Activated T-cell treated with anti-CD3 and anti-CD28 coated beads for 24 hours (primary cell): ENCODE data around the gene MTURN.

Experiments used
- DNase-seq: peaks from one replicate; pipeline ENCODE4 v3.0.0-alpha.2; 2020; ENCODE audit warnings: low read depth

Gene MTURN

DNA sequence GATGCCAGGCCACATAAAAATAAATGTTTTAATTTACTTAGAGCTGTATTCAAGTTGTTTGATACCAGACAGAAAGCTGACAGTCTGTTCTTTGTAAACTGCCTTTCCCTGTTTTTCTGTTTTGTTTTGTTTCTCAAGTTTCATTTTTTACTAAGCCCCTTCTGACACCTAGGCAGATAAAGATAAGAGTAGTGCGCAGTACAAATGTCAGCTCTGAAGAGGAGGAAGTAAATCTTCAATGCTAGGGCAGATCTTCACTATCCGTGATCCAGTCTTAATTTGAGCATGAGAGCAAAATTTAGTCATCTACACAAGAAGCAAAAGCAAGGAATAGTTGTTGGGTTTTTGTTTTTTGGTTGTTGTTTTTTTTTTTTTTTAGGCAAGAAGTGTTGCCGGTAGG lies 27.3 kb downstream of the MTURN start:
- no peak for DNase-seq

DNA sequence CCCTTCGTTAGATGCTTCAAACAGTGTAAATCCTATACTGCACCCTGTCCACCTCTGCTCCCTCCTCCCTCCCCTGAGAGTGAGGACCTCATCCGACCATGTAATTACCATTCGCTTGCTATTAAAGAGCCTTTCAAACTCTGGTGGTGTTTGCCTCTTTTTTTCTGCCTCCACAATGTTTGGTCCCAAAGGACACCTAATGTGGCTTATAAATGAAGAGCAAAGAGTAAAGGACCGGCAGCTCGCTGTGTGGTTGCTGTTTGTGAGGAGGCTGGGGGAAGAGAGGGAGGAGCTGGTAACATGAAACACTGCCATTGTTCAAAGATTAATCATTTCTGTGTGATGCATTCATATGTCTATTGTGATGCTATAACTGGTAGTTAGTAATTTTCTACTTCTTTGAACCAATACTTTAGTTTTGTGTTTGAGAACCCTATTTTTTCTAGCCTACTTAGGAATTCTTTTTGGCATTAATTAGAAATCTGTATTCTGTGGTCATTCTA lies 27.9 kb downstream of the MTURN start:
- DNase-seq: no peak

DNA sequence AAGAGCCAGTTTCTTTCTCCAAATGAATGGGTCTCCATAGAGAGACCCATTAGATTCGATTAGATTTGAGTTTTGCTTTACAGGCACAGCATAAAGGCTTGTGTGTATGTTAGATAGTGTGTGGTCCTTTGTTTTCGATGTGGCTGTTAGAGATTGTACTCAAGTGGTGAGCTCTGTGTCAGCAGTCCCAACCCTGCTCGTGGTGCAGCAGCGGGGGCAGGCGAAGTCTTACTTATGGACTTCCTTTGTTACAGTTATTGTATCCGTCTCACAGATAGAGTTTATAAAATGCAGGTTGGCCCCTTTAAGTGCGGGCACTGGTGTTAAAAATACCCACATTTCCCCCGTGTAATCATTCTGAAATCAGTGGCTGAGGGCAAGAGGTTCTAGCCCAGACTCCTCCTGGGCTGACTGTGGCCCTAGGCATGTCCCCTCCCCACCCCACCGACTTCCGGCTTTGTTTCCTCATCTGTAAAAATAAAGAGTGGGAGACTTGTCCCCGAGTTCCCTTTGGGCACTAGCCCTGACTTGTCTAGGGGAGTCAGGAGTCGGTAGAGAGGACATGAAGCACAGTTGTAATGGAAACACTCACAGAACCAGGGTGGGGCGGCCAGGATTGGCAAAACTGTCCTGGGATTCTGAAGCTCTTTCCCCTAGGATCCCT lies 28.6 kb downstream of the MTURN start:
- no peak for DNase-seq

DNA sequence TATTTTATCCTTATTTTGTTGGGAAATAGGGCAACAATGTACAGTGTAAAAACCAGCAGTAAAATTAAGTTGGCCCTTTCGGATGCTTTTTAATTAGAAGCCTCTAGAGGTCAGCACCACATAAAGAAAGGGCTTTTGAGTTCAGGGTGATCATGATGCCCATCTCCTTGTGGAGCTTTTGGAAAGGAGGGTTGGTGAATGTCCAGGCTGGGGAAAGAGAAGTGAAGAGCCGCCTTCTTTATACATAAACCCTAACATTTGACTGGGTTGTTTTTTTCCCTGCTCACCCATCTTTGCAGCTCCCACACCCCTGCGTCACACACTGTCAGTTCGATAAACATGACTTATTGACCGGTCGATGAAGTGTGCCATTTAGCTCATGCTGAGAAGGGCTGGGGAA lies 29.8 kb downstream of the MTURN start:
- DNase-seq: no peak

DNA sequence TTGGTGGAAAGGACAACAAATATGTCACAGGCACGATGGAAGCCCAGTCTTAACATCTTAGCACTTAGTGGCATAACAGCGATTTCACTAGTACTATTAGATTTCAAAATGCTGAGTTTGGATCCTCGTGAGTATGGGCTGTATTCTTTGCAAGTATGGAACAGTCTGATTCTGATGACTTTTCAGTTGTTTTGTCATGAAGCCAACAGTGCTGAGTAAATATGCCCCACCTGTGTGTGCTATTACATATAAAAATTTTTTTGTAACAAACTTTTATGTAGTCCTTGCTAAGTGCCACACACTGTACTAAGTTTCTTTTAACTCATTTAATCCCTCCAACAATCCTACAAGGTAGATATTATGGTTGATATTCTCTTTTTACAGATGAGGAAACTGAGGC lies 30.8 kb downstream of the MTURN start:
- no peak for DNase-seq

DNA sequence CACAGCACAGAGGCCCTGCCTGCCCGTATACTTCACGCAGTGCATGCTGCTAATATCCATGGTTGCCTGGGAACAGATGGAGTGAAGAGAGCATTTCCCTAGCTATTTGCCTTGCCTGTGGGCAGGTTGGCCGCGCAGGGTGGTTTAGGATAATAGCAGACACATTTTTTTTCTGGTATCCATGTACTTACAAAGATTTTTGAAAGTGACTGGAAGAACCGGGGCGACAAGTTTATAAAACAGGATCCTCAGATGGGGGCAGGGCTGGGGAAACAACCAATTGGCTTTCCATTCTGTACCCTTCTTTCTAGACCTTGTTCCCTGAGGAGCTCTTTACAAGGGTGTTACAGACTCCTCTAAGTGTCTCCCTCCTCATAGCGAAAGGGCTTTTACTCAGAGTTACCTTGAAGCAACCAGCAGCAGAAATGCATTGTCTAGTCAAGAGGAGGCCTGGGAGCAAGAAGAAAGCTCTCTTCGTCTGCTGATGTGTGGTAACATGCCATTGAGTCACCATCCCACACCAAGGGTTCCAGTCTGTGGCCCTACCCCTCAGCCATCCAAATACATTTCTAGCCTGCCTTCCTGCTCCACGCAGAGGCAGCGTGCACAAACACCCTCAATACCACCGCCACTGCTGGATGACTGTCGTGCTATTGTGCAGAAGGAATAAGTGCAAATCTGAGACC lies 31.5 kb downstream of the MTURN start:
- DNase-seq: no peak

DNA sequence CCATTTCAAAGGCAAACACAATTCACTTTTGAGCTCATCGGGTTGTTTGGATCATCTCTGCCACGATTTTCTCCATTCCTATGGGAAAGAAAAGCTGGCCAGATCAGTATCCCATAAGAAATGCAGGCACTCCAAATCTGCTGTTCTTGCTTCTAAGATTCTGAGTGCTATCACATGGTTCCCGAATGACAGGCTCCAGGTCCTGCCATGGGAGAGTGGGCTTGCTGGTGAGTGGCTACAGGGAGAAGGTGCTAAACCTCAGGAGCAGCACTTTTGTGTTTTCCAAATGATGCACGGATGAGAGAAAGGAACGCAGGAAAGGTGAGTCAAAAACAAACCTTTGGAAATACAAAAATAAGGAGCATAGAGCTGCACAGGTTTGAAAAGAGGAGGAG lies 32.1 kb downstream of the MTURN start:
- DNase-seq: no peak

DNA sequence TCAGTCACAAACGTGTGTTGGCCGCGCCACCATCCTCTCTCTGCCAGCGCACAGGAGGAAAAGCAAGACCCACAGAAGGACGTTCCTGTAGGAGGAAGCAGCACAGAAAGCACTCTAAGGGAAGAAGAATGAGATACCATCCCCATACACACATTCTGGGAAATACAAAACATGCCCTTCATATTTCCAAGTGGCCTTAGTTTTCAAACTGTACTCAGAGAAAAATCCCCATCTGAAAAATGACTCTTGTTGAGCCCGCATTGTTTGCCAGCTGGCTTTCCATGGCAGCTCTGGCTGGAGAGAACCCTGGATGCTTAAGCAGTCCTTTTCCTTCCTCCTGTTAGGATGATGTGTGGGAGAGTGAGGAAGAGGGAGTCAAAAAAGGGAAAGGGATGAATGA lies 33.1 kb downstream of the MTURN start:
- DNase-seq: no peak

DNA sequence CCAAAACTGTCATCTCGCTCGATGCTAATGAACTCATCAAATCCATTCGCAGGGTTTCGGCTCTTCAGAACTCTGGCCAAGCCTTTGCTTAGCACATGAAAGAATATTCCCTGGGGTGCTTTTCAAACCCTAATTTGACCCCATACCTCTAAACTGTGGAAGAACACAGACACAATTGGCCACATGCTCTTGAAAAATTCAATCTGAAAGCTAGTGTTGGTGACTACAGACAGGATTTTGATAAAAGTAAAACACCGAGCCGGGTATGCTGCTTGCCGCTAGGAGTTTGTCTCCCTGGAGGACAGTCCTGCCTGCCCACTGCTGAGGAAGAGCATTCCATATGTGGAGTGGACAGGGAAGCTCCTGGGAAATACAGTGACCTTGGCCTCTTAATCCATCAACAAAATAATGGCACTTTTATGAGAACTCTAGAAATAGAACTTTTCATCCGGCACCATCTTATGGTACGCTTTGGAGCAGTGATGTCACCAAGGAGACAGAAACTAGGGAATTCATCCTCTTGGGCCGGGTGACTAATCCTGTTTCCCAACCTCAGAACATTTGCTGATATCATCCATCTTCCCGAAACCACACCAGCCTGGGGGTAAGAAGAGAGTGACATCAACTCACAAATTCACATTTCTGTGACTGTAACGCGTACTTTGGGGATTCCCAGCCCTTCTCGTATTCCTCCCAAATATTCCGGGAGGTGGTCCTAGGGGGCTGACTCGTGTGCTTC lies 34.2 kb downstream of the MTURN start:
- DNase-seq: no peak

DNA sequence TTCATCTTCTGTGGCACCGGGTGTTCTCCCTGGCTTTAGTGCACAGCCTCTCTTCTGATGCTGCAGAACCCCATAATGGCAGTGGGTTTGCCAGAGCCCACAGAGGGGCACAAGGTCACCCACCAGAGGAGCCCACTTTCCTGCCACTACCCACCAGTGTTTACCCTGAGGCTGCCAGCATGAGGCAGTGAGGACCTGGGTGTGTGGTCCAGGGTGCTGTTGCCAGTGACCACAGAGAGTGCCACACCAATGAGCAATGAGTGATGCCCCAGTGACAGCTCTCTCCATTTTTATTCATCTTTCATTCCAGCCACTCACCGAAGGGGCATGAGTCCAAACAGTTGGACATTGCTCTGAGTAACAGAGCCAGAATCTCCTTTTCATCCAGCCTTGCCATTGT lies 34.8 kb downstream of the MTURN start:
- DNase-seq: no peak

DNA sequence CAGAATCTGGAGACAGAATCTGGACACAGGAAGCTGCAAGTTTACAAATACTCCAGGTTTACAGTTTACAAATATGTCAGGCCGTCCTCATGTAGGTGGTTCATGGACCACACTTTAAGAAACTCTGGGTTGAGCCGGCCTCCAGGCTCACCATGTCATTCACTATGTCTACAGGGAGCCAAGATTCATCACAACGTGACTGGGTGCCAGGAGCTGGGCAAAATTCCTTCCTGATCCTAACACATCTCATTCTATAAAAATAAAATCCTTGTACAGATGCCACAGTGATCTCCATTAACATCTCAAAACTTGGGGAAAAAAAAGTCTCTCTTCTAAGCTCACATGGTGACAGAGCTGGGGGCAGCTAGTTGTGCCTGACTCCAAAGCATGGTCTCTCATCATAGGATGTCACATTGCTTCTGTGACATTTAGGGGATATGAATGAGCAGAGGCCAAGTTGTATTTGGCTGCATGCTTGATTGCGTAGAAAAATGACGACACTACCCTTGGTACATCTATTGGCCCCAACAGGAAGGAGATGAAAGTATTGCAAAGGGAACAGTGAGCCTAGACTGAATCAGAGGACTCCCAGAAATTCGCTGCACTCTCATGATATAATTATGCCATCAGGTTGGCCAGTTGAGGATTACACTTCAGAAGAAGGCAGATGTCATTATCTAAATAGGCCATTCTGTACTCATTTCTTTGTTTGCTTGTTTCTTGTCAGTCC lies 35.9 kb downstream of the MTURN start:
- DNase-seq: no peak

DNA sequence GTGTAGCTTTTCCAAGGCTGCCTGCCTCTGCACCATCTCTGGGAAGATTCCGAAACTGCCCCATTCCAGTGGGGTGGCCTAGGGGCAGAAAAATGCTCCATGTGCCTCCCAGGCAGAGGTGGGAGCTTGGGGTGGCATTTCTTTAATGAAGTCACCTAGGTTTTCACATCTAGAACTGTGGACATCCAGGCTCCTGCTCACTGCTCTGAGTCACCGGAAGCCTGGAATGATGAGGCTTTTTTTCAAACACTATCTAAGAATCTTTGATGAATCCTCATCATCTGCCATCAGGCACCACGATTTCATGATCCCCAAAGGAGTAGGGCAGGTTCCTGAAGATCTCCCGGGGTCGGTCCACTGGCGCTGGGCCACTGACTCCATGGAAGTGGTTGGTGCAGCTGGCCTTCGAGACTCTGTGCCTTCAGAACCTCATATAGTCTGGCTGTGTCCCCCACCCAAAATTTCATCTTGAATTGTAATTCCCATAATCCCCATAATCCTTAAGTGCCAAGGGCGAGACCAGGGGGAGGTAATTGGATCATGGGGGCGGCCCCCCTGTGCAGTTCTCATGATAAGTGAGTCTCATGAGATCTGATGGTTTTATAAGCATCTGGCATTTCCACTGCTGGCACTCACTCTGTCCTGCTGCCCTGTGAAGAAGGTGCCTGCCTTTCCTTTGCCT lies 37.1 kb downstream of the MTURN start:
- no peak for DNase-seq

DNA sequence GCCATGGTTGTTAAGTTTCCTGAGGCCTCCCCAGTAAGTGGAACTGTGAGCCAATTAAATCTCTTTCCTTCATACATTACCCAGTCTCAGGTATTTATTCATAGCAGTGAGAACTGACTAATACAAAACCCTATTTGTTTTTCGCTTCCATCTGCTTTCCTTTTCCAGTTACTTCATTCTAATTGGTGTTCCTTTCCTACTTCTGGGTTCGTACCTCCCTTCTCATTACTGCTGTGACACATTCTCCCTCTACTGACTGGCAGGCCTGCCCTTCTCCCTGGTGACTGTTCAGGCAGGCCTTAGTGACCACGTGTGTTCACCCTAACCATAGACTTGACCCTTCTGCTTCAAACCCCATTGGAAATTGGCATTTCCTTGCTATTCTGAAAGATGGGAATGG lies 37.7 kb downstream of the MTURN start:
- DNase-seq: no peak

DNA sequence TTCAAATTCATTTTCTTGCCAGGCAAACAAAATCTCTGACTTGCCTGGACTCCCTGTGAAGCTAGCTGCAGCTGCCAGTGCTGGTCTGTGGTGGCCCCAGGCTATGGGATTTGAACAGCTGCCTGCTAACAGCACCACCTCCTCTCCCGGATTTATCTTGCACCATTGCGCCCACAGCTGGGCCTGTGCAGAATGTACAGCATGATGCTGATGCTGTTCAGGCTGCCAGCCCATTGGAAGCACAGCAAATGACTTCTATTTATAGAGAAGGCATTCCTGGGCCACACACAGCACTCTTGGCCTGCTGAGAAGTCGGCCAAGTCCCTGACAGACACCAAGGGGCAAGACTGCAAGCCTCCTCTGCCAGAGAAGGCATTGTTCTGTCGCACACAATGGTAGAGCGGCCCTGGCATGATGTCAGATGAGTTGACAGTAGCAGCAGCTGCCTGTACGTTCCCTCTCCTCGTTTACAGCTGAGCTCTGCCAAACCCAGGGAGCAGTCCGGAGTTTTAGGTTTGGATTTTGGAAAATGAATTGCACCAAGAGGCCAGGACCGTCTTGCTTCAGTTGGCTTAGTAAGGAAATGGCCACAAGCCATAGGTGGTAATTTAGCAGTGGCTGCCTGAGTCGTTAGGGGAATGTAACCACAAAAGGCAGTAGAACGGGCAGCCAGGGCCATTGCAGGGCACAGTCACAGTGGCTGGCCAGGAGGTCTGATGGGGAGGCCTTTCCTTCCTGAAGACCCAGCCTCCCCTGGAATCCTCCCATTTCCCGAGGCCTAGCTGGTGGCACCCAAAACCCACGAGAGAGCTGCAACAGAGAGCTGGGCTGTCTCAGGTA lies 38.5 kb downstream of the MTURN start:
- no peak for DNase-seq

DNA sequence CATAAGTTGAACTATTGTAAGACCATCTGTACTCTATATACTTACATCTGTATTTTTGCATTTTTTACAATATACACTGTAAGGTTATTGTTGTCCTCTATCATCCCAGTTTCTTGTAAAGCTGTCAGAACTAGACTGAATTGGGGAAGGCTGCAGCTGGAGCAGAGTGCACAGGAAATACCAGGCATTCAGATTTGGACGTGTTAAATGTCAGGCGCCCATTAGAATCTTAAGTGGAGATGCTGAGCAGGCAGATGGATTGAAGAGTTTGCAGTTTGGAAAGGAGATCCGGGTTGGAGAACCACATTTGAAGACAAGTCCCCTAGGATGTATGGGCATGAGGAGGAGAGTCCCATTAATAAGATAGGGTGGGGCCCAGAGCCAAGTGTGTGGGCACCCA lies 40.4 kb downstream of the MTURN start:
- DNase-seq: no peak

DNA sequence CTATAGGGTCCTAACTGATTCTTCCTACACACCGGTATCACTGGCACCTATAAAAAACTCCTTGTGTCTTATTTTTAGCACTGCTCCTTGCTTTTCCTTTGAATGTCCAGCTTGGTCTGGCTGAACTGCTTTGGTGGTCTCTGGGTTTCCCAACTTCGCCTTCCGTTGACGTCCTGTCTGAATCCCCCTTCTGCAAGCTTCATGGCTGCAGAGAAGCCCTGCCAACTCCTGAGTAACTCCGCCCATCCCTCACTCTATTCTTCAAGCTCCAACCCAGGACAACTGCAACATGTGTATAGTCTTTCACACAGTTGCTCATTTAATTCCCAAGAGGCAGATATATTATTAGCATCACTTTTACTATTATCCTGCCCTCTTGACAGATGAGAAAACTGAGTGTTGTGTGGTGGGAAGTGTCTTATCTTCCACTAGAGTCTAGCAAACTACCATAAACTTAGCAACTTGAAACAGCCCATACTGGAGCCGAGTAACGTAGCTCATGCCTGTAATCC lies 40.9 kb downstream of the MTURN start:
- DNase-seq: no peak

DNA sequence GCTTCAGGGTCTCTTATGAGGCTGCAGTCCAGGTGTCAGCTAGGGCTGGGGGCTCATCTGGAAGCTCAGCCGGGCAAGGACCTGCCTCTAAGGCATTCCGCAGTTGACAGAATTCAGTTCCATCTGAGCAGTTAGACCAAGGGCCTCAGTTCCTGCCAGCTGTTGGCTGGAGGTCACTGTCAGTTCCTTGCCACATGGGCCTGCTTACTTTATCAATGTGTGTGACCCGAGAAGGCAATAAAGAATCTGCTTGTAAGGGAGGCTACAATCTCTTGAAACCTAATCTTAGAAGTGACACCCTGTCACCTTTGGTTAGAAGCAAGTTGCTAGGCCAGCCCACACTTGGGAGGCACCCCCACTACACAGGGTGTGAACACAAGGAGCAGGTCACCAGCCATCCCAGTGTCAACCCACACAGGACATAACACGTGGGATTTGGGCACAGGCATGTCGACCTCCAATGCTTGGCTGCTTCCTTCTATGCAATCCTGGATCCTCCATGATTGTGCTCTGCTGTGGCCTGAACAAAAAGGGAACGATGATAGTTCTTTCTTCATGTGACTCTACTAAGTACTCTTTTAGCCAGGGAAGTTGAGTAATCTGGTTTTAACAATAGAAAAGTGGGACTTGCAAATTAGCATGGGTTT lies 41.8 kb downstream of the MTURN start:
- no peak for DNase-seq

DNA sequence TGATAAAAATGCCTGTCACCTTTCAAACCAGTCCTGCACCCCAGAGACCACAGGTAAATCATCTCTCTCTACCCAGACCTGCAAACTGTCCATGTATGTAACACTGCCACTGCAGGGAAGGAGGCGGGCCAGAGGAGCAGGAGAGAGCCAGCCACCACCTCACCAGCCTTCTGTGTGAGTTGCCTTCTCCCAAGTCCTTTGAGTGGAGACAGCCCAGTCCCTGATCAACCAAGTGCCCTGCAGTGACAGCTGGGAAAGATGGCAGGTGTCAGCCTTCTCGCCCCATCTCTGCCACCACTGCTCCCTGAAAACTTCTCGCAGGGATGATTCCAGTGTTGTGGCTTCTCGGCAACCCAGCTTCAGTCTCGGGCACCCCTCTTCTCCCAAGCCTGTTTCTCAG lies 42.4 kb downstream of the MTURN start:
- DNase-seq: no peak

DNA sequence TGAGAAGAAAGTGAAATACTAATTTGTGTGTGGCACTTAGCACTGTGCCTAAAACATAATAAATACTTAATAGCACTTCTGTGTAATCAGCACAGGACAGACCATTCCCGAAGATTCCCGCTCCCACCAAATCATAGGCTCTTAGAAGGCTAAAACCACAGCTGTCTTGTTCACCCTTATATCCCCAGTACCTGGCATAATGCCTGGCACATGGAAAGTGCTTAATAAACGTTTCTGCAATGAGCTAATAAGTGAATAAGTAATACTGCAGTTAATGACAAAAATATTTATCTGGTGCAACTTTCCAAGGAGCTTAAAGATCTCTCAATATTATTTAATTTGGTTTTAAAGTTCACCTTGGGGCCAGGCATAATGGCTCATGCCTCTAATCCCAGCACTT lies 43.2 kb downstream of the MTURN start:
- no peak for DNase-seq

DNA sequence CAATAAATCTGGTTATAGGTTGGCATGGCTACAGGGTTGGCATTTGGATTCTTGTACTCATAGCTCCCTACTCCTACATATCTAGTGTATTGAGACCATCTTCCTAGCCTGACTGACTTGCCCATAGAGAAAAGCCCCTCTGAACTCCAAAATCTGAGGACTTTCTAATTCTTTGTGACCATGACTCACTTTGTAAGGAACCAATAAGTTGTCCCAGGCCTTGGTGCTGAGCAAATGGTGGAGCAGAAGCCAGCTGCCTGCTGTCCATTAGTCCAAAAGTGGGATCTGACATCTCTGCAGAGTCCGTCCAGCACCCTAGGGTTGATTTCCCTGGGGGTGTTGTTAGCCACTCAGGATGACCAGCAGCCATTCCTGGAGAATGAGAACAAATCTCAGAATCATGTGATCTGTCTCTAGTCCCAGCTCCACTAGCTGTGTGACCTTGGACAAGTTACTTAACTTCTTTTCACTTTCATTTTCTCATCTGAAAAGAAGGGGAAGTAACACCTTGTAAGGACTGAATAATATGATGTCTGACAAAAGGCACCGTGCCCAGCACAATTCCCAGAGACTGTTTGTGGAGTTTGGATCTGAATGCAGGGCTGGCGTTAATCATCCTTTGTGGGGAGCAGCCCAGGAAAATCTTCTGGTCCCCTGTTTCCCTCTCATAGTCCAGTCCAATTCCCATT lies 44.1 kb downstream of the MTURN start:
- no peak for DNase-seq
